MM.1S (cell line): ENCODE results near the gene TYW1.
"Not testable (repeated sequence)": the region's sequence is repeated elsewhere in the genome, so short reads cannot be mapped to it uniquely, and the experiment has no call there.

Experiments used
- DNase-seq: peaks from one replicate; pipeline ENCODE4 v3.0.0-alpha.2; 2015
- H2AFZ ChIP-seq: fragments of 300-600 bp; sonication (generic); 2 replicates; pipeline ENCODE4 v1.6.0; 2016; ENCODE audit warnings: antibody characterized with exemption, low read length
- H3F3A ChIP-seq: fragments of 300-600 bp; sonication (generic); 2 replicates; pipeline ENCODE4 v1.6.1; 2016; ENCODE audit warnings: mild to moderate bottlenecking, antibody characterized with exemption, low read length, moderate library complexity, mixed read lengths; ENCODE audit not compliant: insufficient read depth
- H3K27ac ChIP-seq: fragments of 300-600 bp; sonication (generic); 2 replicates; pipeline ENCODE4 v1.5.1; 2016; ENCODE audit warnings: mild to moderate bottlenecking, low read length
- H3K27me3 ChIP-seq: fragments of 300-600 bp; sonication (generic); replicated peaks from 2 replicates; pipeline ENCODE4 v1.6.0; 2016; ENCODE audit warnings: low read length; ENCODE audit not compliant: insufficient read depth
- H3K36me3 ChIP-seq: fragments of 300-600 bp; sonication (generic); replicated peaks from 2 replicates; pipeline ENCODE4 v1.6.1; 2016; ENCODE audit warnings: mild to moderate bottlenecking, low read length, mixed read lengths; ENCODE audit not compliant: insufficient read depth
- H3K4me1 ChIP-seq: fragments of 300-600 bp; sonication (generic); 2 replicates; pipeline ENCODE4 v1.6.1; 2016; ENCODE audit warnings: low read length, mixed read lengths
- H3K4me2 ChIP-seq: fragments of 300-600 bp; sonication (generic); 2 replicates; pipeline ENCODE4 v1.6.0; 2016; ENCODE audit warnings: low read depth, low read length
- H3K4me3 ChIP-seq: fragments of 300-600 bp; sonication (generic); 2 replicates; pipeline ENCODE4 v1.5.1; 2016; ENCODE audit warnings: low read length, mixed read lengths
- H3K79me2 ChIP-seq: fragments of 300-600 bp; sonication (generic); 2 replicates; pipeline ENCODE4 v1.6.1; 2016; ENCODE audit warnings: mixed run types, low read length, mixed read lengths
- H3K9ac ChIP-seq: fragments of 300-600 bp; sonication (generic); 2 replicates; pipeline ENCODE4 v1.6.1; 2016; ENCODE audit warnings: low read length, mixed read lengths
- H3K9me2 ChIP-seq: fragments of 300-600 bp; sonication (generic); replicated peaks from 2 replicates; pipeline ENCODE4 v1.6.1; 2016; ENCODE audit warnings: mild to moderate bottlenecking, low read length, mixed read lengths; ENCODE audit not compliant: insufficient read depth
- H3K9me3 ChIP-seq: fragments of 300-600 bp; sonication (generic); replicated peaks from 2 replicates; pipeline ENCODE4 v1.6.1; 2016; ENCODE audit warnings: mild to moderate bottlenecking, low read length, mixed read lengths; ENCODE audit not compliant: insufficient read depth
- H4K20me1 ChIP-seq: fragments of 300-600 bp; sonication (generic); 2 replicates; pipeline ENCODE4 v1.6.1; 2016; ENCODE audit warnings: mild to moderate bottlenecking, low read length, moderate library complexity, mixed read lengths; ENCODE audit not compliant: insufficient read depth
- CTCF ChIP-seq: fragments of 300-600 bp; sonication (generic); IDR thresholded peaks from 2 replicates; pipeline ENCODE4 v1.5.1; 2016; ENCODE audit warnings: antibody characterized with exemption, low read length, mixed read lengths
- EZH2 ChIP-seq: fragments of 300-600 bp; sonication (generic); optimal IDR thresholded peaks from 2 replicates; pipeline ENCODE3; 2017; ENCODE audit warnings: low read depth, mild to moderate bottlenecking, antibody characterized with exemption, low read length, mixed read lengths
- EZH2phosphoT487 ChIP-seq: fragments of 300-600 bp; sonication (generic); IDR thresholded peaks from 2 replicates; pipeline ENCODE4 v1.6.1; 2018; ENCODE audit warnings: antibody characterized with exemption, low read length

TYW1 gene

GRCh38 chr7:66970310-66970709 is 26.3 kb upstream of the TYW1 start:
- Histone ChIP-seq H3K4me3 (no peak overlapping the region), H3K9me3 (no peaks in the 10 kb centered on the region), H3K9me2 (no peaks in the 10 kb centered on the region), H3F3A (no peaks in the 10 kb centered on the region), H3K4me1 (no peaks in the 10 kb centered on the region), H3K27ac (no peak overlapping the region), H3K79me2 (no peaks in the 10 kb centered on the region), H2AFZ (no peak overlapping the region), H3K36me3 (no peaks in the 10 kb centered on the region), H3K9ac (no peak overlapping the region), H3K4me2 (no peak overlapping the region), H3K27me3 (no peaks in the 10 kb centered on the region), H4K20me1 (no peaks in the 10 kb centered on the region)
- TF ChIP-seq CTCF, result no peak
- no peak for TF ChIP-seq EZH2phosphoT487
- no peak for TF ChIP-seq EZH2
- no peak for DNase-seq

GRCh38 chr7:66974986-66975590 is 21.5 kb upstream of the TYW1 start:
- DNase-seq, result no peak
- no peaks in the 10 kb centered on the region for H3K9me3 ChIP-seq
- H3K4me3 ChIP-seq, result no peak overlapping the region
- no peak overlapping the region for H3K27ac ChIP-seq
- no peak overlapping the region for H2AFZ ChIP-seq
- no peak overlapping the region for H3K4me2 ChIP-seq
- H3K9me2 ChIP-seq, result no peaks in the 10 kb centered on the region
- no peaks in the 10 kb centered on the region for H3K27me3 ChIP-seq
- no peak for TF ChIP-seq CTCF
- no peak for TF ChIP-seq EZH2phosphoT487
- no peak for TF ChIP-seq EZH2
- no peaks in the 10 kb centered on the region for H3K4me1 ChIP-seq
- no peaks in the 10 kb centered on the region for H3F3A ChIP-seq
- no peaks in the 10 kb centered on the region for H3K36me3 ChIP-seq
- H3K9ac ChIP-seq, result no peak overlapping the region
- no peaks in the 10 kb centered on the region for H3K79me2 ChIP-seq
- H4K20me1 ChIP-seq, result no peaks in the 10 kb centered on the region

- H3K27ac ChIP-seq, H3K9ac ChIP-seq, H2AFZ ChIP-seq, H3K9me3 ChIP-seq, DNase-seq, H3K27me3 ChIP-seq, H3K4me1 ChIP-seq, H4K20me1 ChIP-seq, H3K4me2 ChIP-seq, H3K4me3 ChIP-seq, H3K9me2 ChIP-seq, H3K36me3 ChIP-seq, H3K79me2 ChIP-seq, H3F3A ChIP-seq: not testable (repeated sequence)
Measured at GRCh38 chr7:66978312-66978711, 18.3 kb upstream of the TYW1 start.

GRCh38 chr7:66979013-66979412 is 17.6 kb upstream of the TYW1 start:
- not testable (repeated sequence) for H3K9me3 ChIP-seq, H3K9me2 ChIP-seq, H3K36me3 ChIP-seq, H2AFZ ChIP-seq, DNase-seq, H3K27me3 ChIP-seq, H3K9ac ChIP-seq, H3K4me2 ChIP-seq, H3K4me3 ChIP-seq, H3K4me1 ChIP-seq, H3F3A ChIP-seq, H3K27ac ChIP-seq, H4K20me1 ChIP-seq, H3K79me2 ChIP-seq

- not testable (repeated sequence) for H3K9me3 ChIP-seq, H3K79me2 ChIP-seq, H3K9me2 ChIP-seq, H2AFZ ChIP-seq, H3K36me3 ChIP-seq, H3F3A ChIP-seq, H3K4me3 ChIP-seq, DNase-seq, H3K4me2 ChIP-seq, H3K27ac ChIP-seq, H4K20me1 ChIP-seq, H3K4me1 ChIP-seq, H3K9ac ChIP-seq, H3K27me3 ChIP-seq
Measured at GRCh38 chr7:66980336-66980735, 16.3 kb upstream of the TYW1 start.

GRCh38 chr7:66989552-66989951 is 7.1 kb upstream of the TYW1 start:
- not testable (repeated sequence) for H2AFZ ChIP-seq, H3K36me3 ChIP-seq, H3K9ac ChIP-seq, H3K4me2 ChIP-seq, H3F3A ChIP-seq, H3K27me3 ChIP-seq, H3K4me3 ChIP-seq, H3K9me3 ChIP-seq, DNase-seq, H3K4me1 ChIP-seq, H3K27ac ChIP-seq, H3K9me2 ChIP-seq, H4K20me1 ChIP-seq
- peaks cover 21% of the 10 kb centered on the region for H3K79me2 ChIP-seq
